ENCODE measurements around the gene DTNBP1.

GRCh38 chr6:15520626-15521203, 142.1 kb downstream of the DTNBP1 start:
- no peak for TF ChIP-seq EZH2 (IDR thresholded peaks at IDR 0.05; ENCODE audit: low read length, missing control alignments)
- TF ChIP-seq, protein P1, sequence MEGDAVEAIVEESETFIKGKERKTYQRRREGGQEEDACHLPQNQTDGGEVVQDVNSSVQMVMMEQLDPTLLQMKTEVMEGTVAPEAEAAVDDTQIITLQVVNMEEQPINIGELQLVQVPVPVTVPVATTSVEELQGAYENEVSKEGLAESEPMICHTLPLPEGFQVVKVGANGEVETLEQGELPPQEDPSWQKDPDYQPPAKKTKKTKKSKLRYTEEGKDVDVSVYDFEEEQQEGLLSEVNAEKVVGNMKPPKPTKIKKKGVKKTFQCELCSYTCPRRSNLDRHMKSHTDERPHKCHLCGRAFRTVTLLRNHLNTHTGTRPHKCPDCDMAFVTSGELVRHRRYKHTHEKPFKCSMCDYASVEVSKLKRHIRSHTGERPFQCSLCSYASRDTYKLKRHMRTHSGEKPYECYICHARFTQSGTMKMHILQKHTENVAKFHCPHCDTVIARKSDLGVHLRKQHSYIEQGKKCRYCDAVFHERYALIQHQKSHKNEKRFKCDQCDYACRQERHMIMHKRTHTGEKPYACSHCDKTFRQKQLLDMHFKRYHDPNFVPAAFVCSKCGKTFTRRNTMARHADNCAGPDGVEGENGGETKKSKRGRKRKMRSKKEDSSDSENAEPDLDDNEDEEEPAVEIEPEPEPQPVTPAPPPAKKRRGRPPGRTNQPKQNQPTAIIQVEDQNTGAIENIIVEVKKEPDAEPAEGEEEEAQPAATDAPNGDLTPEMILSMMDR (conservative IDR thresholded peaks at IDR 0.05 in 1 of 2, IDR thresholded peaks at IDR 0.05 in 1 of 2; ENCODE audit: low read depth in 1 of 2, low read length in 2 of 2): no peak
